ENCODE data around the gene AIF1.

Gene AIF1

DNA sequence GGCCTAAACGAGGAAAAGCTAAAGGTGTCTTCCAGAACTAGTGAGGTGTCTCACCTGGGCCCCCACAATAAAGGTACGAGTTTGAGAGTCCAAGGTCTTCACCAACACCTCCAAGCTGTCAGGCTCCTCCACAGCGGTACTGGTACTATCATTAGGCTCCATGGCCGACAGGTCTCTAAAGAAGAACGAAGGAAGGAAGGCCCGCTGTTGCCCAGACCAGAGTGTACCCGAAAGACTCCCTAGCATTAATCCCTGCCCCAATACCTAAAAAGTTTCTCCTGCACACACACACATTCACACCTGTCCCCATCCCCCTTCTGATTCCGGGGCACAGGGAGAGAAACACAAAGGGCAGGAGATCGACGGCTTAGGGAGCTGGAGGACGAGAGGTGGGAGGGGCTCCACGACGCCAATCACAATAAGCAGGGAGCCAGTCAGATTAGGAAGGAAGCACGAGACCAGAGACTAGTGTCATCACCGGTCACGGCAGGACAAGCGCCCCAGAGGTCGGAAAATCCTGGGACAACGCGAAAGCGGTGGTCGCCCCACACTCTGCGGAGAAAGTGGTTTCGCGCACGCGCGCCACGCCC lies 36.7 kb downstream of the AIF1 start:
- DNase-seq: peak; percentile 69

DNA sequence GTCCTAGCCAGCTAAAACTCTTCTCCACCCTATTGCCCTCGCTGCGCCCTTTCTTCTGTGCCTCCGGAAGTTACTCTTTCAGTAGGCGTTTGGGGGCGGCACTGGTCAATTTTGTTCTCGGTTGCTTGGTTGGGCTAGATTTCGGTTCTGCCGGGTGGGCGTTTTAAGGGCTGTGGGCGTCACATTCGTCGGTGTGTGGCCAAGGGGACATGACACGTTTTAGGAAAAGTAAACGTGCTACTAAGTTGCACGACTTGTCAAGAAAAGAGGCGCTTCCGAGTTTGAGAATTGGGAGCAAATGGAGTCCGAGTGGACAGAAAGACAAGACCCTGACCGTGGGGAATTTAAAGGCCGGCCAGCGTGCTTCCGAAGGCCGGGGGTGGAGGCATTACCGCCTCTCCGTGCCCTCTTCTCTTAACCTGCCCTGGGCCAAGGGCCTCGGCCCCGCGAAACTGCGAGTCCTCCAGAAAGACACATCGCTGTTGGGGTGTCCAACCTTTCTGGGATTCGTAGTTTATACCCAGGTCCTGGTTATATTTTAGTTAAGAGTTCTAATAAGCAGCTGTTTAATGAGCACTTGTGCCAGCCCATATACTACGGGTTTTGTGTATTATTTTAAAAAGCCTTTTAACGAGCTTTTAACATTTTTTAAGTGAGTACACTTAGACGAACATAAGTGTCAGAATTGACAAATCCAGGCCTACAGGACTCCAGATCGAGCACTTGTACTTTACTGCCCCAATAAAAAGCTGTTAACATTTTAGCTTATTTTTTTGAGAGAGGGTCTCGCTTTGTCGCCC lies 38.1 kb downstream of the AIF1 start:
- peak; percentile 16 for DNase-seq

DNA sequence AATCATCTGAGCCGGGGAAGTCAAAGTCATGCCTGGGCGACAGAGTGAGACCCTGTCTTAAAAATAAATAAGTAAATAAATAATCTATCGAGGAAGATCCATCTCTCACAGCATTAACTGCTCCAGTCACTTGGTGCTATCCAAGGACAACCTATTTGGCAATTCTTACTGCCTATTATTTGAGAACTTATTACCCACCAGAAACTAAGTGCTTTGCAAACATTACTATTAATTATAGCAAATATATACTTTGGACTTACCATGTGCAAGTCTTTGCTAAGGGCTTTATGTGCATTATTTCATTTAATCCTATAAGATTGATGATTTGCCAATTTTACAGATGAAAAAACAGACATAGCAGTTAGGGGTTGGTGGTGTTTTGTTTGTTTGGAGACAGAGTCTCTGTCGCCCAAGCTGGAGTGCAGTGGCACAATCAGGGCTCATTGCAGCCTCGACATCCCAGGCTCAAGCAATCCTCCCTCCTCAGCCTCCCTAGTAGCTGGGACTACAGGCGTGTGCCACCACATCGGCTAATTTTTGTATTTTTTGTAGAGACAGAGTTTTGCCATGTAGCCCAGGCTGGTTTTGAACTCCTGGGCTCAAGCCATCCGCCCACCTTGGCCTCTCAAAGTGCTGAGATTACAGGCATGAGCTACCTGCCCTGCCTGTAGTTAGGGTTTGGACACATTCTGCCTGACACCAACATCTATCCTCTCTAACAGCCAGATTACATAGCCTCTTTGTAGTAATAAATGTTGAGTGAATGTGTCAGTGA lies 39.7 kb downstream of the AIF1 start:
- no peak for DNase-seq

DNA sequence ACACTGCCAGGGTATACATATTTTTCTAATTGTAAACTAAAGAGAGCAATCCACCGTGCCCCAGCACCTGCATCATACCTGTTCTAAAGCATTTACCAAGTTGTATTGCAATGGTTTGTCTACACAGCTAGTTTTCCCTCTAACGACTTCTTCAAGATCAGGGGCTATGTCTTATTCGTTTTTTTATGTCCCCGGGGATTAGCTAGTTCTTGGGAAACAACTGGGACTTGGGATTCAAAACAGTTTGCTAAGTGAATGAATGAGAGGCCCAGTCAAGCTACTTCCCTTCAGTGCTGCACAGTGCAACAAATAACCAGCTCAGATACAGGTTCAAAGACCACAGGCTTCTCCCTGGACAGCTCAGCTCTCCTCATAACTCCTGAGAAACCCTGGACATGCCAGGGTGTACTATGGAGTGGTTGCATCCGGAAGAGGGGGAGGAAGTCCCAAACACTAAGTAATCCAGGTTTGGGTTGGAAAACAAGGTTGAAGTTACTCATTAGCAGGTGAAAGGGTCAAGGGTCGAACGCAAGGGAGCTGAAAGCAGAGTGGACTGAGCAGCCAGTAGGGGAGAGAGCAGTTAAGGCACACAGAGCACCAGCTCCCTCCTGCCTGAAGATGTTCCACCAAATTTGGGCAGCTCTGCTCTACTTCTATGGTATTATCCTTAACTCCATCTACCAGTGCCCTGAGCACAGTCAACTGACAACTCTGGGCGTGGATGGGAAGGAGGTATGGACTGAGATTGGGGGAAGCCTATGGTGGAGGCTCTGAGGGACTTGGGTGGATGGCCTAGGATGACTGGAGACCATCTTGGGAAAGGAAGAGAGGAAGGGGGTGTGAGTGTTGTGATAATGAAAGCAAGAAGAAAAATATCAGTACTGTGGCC lies 40.6 kb downstream of the AIF1 start, which contains the start of gene APOM:
Gene APOM (plus strand): TSS at position 546 of the 889 bp plus-strand sequence. CDS start 73 bp downstream, at position 619.
- DNase-seq: no peak

- DNase-seq: no peak
These were observed 42.5 kb downstream of the AIF1 start for GRCh38 chr6:31657406-31658157.

GRCh38 chr6:31658158-31658688 lies 43.2 kb downstream of the AIF1 start:
- DNase-seq: no peak

- DNase-seq: no peak
These were observed 44.1 kb downstream of the AIF1 start for GRCh38 chr6:31658983-31659648.

- DNase-seq: peak; percentile 18
These were observed 44.8 kb downstream of the AIF1 start for GRCh38 chr6:31659649-31660380.

- DNase-seq: peak; percentile 73
These were observed 45.6 kb downstream of the AIF1 start, which contains the start of gene C6orf47 for GRCh38 chr6:31660381-31661261. TSS of gene C6orf47 (minus strand) at chr6:31660778. CDS start at chr6:31659947, 831 bp downstream.

- DNase-seq: no peak
These were observed 46.5 kb downstream of the AIF1 start for GRCh38 chr6:31661262-31662123.

- DNase-seq: no peak
These were observed 47.2 kb downstream of the AIF1 start for GRCh38 chr6:31662124-31662723.

GRCh38 chr6:31663126-31663960 lies 48.3 kb downstream of the AIF1 start:
- DNase-seq: no peak

DNA sequence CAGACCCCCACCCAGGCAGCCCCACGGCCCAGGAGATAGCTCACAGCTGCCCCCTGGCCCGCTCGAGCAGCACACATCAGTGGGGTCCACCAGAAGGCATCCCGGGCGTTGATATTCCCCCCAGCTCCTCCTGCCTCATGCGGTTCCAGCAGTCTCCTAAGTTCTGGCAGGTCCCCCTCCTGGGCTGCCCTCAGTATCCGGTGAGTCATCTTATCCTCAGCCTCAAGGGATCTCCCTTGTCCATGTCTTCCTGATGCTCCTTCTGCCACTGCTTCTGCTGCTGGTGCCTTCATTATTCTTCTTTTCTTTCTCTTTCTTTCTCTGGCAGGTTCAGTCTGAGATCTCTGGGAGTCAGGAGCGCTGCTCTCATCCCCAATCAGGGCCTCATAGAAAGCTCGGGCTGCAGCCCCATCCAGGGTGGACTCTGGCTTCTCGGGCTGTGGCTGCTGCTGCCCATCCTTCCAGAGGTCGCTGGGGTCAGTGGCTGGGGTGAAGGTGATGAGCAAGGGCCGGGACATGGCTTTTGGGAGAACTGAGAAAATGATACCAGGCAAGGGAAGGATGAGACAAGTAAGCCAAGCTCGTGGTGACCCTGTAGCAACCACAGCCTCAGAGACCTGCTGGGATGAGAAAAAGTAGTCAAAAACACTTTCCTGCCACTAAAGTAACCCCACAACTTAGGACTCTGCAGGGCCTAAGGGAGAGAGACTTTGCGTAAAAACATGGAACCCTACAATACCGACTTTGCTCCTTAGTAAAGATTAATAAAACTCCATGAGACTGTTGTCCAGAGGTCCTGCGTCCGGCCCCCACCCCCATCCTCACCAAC lies 49.1 kb downstream of the AIF1 start:
- DNase-seq: peak; percentile 48

GRCh38 chr6:31664790-31665500 lies 49.9 kb downstream of the AIF1 start, which contains the start of gene GPANK1:
TSS of gene GPANK1 (minus strand) at chr6:31664997. CDS start at chr6:31664478, 519 bp downstream.
- DNase-seq: peak; percentile 95
